DMS153 (cell line): Measurements from ENCODE around the gene MGAT1.

Experiments
- DNase-seq: peaks from one replicate; lab custom pipeline; 2025; lab: John Stamatoyannopoulos, UW

MGAT1 gene

DNA sequence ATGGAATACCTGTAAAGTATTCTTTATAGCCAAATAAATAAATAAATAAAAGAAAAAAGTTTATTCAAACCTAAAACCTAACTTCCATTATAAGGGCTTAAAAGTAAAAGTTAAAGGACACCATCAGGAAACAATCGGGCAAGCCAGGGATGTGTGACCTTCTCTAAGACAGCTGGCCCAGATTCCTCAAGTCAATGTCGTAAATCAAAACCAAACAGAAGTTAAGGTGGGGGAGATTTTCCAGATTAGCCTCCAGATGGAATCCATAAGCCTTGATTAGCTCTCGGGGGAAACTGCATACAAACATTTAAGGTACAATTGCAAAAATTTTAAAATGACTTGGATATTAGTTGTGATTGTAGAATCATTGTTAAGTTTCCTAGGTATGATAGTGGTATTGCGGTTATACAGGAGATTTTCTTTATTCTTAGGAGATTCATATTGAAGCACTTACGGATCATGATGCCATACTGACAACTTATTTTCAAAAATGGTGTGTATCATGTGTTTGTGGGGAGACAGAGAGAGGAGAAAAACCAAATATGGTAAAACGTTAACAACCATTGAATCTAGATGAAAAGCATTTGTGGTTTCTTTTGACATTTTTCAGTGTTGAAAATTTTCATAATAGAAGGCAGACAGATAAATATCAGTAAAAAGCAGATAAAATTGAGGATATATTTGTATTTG is 21.5 kb upstream of the MGAT1 start:
- no peak for DNase-seq

DNA sequence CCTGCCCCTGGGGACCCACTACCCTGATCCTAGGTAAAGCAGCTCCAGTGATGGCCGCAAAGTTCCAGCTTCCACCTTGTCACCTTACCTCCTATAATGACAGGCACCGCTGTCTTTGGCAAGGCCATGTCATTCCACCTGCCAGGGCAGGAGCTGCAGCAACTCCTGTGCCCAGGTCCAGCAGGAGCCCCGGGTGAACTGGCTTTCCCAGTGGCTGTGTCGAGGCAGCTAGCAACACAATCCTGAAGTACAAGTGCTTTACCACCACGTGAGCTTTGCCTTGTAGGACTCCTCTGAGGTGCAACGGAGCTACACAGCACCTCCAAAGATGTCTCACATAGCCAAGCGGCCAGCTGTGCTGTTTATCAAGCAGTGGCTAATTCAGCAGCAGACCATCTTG is 20.7 kb upstream of the MGAT1 start:
- DNase-seq, result no peak

DNA sequence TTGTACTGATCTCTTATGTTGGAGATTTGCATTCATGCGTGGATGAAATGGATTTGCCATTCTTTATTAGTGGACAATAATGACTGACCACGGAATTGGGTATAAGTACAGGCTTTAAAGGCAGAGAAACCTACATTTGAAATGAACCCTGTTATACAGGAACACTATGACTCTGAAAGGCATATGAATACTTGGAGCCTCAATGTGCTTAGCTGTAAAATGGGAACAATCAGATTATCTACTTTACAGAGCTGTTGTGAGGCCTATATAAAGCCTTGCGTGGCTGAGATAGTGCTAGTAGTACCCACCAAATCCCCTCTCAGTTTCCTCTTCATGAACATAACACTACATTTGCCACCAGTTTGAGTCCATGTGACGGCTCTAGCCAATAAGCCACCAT is 18.9 kb upstream of the MGAT1 start:
- DNase-seq, result no peak

DNA sequence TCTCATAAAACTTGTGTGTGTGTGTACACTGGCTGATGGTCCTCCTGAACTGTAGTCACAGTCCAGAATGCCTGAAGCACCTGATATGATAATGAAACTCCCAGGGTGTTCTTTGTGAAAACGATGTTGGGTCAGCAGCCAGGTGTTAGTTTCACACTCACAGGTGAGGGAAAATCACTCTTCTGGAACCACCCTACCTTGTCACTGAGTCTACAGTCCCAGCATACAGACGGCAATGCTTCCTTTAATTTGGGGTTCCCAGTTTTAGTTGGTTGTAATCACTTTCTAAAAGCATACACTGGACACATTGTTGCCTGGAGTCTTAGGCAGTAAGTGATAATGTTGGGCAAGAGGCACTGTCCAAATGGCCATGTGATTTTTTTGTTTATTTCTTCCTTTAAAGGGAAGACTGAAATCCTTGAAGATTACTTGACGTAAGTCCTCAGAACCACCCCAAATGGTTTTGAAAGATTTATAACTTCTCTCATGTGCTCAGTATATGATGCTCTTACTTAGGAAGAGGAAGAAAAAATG is 18.2 kb upstream of the MGAT1 start:
- no peak for DNase-seq

DNA sequence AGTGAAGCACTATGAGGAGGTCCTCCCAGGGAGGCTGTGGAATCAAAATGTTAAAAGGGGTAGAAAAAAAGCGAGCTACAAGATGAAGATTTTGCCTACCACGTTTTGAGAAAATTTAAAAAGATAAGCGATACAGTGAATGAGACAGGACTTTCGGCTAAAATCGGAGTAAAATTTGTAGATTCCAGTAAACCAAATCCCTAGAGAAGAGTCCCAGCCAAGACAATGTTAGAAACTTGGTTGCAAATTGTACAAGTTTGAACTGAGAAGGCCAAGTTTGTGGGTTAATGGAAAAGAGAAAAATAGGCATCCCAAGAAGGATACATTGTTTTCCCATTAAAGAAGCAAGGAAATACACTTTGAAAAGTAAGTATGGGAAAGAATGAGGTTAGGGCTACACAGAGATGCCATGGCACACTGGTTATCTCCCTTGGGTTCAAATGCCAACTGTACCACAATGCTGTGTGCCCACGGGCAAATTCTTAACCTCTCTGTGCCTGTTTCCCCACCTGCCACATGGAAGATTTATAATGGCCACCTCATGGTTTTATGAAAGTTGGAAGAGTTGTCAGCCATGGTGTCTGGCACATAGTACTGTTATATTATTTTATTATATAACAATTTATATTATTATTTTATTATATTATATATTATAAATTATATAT is 16.2 kb upstream of the MGAT1 start:
- no peak for DNase-seq

GRCh38 chr5:180817893-180818674 is 15.5 kb upstream of the MGAT1 start:
- DNase-seq, result no peak

DNA sequence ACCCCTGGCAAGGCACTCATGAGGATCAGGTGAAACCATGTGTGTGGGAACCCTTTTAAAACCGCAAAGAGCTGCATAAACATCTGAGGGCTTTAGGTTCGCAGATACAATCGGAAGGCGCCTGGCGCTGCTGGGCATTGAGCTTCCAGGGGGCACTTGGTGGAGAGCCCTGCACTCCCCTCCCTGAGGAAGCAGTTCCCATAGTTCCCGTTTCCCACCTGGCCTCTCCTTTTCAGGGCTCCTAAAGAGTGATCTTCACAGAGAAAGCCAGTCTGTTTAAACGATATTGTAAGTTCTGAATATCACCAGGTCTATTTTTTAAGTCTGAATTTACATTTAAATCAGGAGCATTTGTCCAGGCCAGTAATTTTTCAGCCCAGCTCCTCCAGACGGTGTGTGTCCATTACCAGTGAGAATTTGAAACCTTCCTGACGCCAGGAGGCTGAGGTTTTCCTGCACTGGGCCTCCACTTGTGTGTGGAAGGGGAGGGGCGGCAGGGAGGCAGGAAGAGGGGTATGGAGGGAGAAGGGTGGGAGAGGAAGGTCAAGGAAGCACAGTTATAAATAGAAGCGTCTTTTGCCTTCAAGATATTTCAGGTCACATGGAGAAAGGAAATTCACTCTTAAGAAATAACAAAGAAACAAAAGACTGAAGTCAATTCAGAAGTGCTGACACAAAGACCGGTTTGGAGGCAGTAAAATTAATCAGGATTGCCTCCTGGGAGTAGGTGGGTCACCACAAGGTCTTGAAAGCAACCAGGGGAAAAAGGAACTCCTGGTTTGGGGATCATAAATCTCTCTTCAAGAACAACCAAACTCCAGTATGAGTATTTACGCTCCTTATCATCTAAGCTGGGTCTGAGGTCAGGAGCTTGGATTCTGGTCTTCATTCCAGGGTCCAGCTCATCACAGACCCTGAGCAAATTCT is 14.3 kb upstream of the MGAT1 start:
- no peak for DNase-seq

DNA sequence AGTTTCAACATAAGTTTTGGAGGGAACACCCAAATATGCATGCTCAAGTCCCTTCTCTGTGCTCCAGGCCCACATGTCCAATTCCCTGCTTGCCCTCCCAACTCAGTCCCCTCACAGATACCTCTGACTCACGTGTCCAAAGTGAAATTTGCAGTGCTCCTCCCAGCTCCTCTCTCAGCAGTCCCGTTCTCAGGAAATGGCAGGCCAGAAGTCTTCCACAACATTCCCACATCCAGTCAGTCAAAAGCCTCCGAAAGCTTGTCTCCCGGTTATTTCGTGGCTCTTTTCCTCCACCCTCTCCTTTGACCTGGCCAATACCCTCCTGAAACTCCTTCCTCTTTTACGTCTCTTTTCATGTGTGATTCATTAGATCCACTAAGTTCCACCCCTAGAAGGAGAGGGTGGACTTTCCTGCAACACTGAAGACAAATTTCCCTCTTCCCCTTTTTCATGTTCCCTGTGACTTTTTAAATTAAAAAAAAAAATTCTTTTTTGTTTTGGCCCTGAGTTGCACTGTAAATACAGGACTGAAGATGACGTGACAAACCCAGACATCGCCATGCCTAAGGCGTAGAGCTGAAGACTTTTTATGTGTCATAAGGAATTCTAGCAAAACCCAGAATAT is 12.8 kb upstream of the MGAT1 start:
- no peak for DNase-seq

DNA sequence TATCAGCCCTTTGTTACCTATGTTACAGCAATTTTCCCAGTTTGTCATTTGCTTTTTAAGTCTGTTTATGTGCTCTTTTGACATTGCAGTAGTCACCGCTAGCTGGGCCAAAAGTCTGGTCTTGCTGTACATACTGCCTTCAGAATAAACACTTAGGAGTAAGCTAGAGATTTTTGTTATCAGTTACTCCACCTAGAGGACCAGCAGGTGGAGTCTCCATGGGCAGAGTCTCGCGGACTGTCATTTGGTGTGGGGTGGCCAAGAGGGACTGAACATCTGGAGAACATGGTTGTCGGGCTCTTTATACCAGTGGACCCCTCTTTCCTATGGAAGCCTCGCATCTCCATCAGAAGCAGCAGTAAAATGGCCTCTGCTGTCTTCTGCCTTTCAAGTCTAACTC is 10.8 kb upstream of the MGAT1 start:
- DNase-seq, result no peak

DNA sequence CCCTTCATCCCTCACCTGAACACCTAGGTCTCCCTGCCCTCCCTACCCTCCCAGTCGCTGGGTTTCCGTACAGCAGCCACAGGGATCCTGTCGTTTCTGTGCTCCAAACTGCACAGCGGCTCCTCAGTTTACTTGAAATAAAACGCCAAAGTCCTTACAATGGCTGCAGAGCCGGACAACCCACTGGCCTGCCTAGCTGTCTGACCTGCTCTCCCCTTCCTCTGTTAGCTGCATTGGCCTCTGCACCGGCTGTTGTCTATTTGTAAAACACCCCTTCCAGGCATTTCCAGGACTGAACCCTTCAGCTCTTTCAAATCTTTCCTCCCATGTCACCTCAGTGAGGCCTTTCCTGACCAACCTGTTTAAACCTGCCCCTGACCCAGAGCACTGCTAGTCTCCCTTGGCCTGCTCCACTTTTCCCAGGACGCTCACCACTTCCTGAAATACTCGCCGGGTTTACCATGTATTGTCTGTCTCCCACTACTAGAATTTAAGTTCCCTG is 9.1 kb upstream of the MGAT1 start:
- peak; percentile 12 for DNase-seq

GRCh38 chr5:180810959-180811622 is 8.5 kb upstream of the MGAT1 start:
- no peak for DNase-seq

DNA sequence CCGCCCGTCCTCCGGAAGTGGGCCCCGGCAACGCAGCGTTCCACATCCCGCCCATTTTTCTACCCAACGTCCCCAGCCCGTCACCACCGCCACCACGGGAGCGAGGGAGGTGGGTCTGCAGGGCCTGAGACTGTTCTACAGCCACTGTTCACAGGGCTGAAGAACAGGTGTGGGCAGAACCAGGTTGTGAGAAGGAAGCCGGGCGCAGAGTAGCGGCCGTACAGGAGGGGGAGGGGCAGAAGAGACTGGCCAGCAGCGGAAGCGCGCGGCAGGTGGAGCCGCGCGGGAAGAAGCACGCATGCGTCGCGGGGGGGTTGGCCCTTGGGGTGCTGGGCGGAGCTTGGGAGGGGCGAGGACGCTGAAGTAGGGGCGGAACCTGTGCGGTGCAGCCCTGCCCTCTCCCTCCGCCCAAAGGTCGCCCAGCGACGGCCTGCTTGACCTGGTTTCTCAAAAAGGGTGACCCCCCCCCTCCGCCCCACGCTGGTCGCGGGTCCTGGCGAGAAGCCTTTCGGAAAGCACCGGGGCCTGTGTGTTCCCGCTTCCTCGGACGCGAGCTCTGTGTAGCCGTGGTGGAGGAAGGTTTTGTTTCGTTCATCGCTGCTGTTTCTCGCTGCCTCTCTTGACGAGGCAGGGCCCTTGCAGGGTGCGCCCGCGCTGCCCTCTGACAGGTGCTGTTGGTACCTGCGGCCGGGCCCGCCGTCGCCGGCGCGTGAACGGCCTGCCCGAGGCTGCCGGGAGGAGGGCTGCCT is 7.8 kb upstream of the MGAT1 start:
- DNase-seq, result peak; percentile 66

- DNase-seq, result peak; percentile 60
Observed at GRCh38 chr5:180809403-180810209, 7.0 kb upstream of the MGAT1 start.

DNA sequence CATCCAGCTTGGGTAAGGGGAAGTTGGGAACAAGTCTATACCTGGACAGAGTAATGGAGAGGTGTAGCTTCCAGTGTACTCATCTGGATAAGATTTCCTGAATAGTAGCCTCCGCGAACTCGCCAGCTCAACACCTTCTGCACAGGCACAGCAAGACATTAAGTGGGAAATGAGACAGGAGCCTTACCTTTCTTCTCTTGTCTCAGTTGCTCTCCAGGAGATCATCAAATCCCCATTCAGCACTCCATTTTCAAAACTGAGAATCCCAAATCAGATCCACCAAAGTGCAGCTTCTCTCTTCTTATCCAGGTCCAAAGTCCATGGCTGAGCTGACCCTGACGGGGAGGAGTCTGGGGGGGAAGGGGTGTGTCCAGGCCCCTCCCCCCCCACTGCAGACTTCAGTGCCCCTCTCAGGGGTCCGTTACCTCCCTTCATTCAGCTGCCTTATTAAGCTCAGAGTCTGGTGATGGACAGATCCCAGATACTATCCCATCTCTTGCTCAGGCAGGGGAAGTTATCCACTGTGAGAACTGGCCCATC is 5.9 kb upstream of the MGAT1 start:
- no peak for DNase-seq

GRCh38 chr5:180807654-180808414 is 5.2 kb upstream of the MGAT1 start:
- DNase-seq, result no peak

DNA sequence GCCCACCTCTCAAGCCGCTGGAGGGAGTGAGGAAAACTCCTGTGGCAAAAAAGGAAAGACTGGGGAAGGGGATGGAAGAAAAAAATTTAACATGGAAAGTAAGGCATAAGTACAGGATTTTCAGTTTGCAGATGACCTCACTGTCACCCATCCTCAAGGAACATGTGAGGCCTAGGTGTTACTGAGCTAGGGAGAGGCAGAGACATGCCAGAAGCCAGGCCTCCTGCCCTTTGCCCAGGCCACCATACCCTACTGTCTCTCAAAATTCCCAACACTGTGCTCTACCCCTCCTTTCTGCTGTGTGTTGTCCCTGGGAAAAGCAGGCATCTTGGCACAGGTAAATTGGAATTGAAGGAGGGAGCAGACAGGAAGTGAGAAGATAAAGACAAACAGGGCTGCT is 4.4 kb upstream of the MGAT1 start:
- no peak for DNase-seq

DNA sequence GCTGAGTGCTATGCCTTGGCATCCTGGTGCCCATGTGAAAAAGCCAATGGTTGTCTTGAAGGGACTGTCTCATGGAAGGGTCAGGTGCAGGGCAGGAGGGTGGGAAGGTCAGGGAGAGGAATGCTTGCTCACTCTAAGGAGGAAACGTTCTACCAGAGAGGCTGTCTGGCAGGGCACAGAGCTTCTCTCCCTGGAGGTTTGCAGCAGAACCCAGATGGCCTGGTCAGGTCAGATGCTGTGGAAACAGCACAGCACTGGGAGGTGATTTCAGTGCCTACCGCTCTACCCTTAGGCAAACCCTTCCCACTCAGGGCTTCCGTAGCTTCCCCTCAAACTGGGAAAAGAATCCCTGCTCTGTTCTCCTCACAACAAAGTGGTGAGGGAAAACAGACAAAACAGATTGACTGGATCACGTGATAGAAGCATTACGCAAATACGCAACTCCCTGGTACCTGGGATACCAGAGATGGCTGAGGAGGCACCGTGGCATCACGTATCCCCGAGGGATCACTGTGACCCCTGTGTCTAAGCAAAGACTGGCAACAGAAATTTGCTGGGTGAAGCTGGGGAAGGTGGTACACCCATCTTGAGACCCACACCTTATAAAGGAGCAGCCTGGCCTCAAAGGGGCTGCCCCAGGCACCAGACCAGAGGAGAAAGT is 3.9 kb upstream of the MGAT1 start:
- DNase-seq, result no peak
